HG03039 (cell line): ENCODE results near the gene STAG1.
"Not testable (repeated sequence)": the region's sequence is repeated elsewhere in the genome, so short reads cannot be mapped to it uniquely, and the experiment has no call there.

Experiments
- ATAC-seq: cut with Tn5 transposase; IDR thresholded peaks from one replicate; pipeline ENCODE4 v1.9.1; 2021; ENCODE audit warnings: mild to moderate bottlenecking, moderate library complexity; ENCODE audit not compliant: unreplicated experiment

Gene STAG1

GRCh38 chr3:136606216-136606615 lies 146.0 kb downstream of the STAG1 start:
- ATAC-seq, result not testable (repeated sequence)

GRCh38 chr3:136604961-136605360 lies 147.2 kb downstream of the STAG1 start:
- ATAC-seq, result no peak

GRCh38 chr3:136602818-136603217 lies 149.4 kb downstream of the STAG1 start:
- no peak for ATAC-seq

- ATAC-seq, result no peak
These were observed 156.1 kb downstream of the STAG1 start for GRCh38 chr3:136595913-136596697.

- ATAC-seq, result no peak
These were observed 165.6 kb downstream of the STAG1 start for GRCh38 chr3:136586580-136586979.

- ATAC-seq, result no peak
These were observed 167.4 kb downstream of the STAG1 start for GRCh38 chr3:136584728-136585127.

- no peak for ATAC-seq
These were observed 168.4 kb downstream of the STAG1 start for GRCh38 chr3:136583823-136584222.

GRCh38 chr3:136577791-136578190 lies 174.4 kb downstream of the STAG1 start:
- ATAC-seq, result no peak

GRCh38 chr3:136576279-136577009 lies 175.7 kb downstream of the STAG1 start:
- no peak for ATAC-seq

GRCh38 chr3:136567599-136568188 lies 184.5 kb downstream of the STAG1 start:
- no peak for ATAC-seq

GRCh38 chr3:136564962-136565361 lies 187.2 kb downstream of the STAG1 start:
- ATAC-seq, result not testable (repeated sequence)

- no peak for ATAC-seq
These were observed 190.2 kb downstream of the STAG1 start for GRCh38 chr3:136562026-136562425.

- no peak for ATAC-seq
These were observed 192.3 kb downstream of the STAG1 start for GRCh38 chr3:136559896-136560295.

GRCh38 chr3:136549461-136549860 lies 202.7 kb downstream of the STAG1 start:
- not testable (repeated sequence) for ATAC-seq

GRCh38 chr3:136547293-136547692 lies 204.9 kb downstream of the STAG1 start:
- no peak for ATAC-seq

- ATAC-seq, result no peak
These were observed 205.5 kb downstream of the STAG1 start for GRCh38 chr3:136546720-136547119.

- no peak for ATAC-seq
These were observed 206.4 kb downstream of the STAG1 start for GRCh38 chr3:136545664-136546268.

GRCh38 chr3:136544532-136544931 lies 207.6 kb downstream of the STAG1 start:
- no peak for ATAC-seq

GRCh38 chr3:136543385-136543784 lies 208.8 kb downstream of the STAG1 start:
- no peak for ATAC-seq

- ATAC-seq, result no peak
These were observed 216.3 kb downstream of the STAG1 start for GRCh38 chr3:136535906-136536305.

- ATAC-seq, result no peak
These were observed 219.4 kb downstream of the STAG1 start for GRCh38 chr3:136532766-136533165.
